Hematopoietic multipotent progenitor cell treated with erythropoietin and hydrocortisone succinate and interleukin-3 and kit ligand, for 8 days (in vitro differentiated cells): Measurements from ENCODE around the gene TRIM29.

Experiments
- DNase-seq: peaks from one replicate; pipeline ENCODE4 v3.0.0-alpha.2; 2015

TRIM29 gene

DNA sequence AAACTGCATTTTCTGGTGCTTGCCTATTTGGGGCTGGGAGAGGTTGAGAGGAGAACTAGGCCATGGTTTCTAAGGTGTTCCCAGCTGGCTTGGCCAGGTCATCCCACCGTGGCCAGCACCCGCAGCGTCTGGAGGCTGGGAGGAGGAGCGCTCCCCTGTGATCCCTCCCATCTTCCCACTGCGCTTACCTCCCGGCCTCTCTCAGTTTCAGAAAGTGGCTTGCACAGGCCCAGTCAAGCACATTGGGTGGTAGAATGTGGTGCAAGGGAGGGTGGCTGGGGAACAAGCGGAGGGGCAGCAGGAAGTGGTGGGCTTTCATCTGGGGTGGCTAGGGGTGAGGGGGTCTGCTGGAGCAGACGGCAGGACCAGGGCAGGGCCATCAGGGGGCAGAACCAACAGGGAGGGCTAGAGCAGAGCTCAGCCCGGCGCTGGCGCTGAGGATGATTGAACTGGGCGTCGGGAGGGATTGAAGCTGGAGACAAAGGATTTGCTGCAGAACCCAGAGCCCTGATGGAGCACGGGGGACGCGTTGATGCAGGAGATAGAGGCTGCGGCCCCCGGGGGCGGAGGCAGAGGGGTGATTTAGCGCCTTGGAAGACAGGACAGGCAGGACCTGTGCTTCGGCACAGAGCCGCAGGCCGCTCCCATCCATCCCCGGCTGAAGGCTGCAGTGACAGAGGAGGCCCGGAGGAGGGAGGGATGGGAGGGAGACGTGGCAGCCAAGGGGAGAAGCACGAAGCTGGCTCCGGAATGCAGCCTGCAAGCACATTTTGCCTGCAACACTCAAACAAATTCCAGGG is 76.0 kb downstream of the TRIM29 start:
- no peak for DNase-seq
